NCI-H2171 (cell line): Measurements from ENCODE around the gene TTC9C.
"Not testable (repeated sequence)": the region's sequence is repeated elsewhere in the genome, so short reads cannot be mapped to it uniquely, and the experiment has no call there.

Experiments used
- DNase-seq: peaks from one replicate; lab custom pipeline; 2025; lab: John Stamatoyannopoulos, UW

The TTC9C gene

DNA sequence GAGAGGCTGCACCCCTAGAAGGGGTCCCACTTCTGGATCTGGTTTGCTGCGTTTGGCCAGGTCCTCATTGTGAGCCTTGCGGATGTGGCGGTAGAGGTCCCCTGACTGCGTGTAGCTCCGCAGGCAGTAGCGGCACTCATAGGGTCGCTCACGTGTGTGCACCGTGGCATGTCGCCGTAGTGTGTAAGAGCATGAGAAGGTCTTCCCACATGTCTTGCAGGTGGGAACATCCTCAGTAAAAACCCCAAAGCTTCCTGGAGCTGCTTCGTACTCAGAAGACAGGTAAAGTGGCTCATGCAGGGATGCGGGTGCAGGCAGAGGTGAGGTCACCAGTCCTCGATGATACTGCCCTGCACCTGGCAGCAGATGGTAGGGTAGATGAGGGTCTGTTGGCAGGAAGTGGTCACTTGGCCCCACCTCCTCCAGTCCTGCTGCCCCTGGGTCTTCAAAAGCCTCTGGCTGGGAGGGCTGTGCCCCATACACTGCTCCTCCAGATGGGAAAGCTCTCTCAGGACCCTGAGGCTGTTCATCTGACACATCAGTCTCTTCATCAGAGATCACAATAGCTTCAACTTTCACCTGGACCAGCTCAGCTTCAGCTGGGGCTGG, 24.0 kb downstream of the TTC9C start:
- no peak for DNase-seq

GRCh38 chr11:62752994-62753735, 24.9 kb downstream of the TTC9C start:
- no peak for DNase-seq

- peak; percentile 97 for DNase-seq
These were observed 25.7 kb downstream of the TTC9C start, which contains the start of gene ZBTB3 for GRCh38 chr11:62753736-62754603. Gene ZBTB3, minus strand, starts transcription at chr11:62754160. Its CDS starts 496 bp downstream, at chr11:62753664.

DNA sequence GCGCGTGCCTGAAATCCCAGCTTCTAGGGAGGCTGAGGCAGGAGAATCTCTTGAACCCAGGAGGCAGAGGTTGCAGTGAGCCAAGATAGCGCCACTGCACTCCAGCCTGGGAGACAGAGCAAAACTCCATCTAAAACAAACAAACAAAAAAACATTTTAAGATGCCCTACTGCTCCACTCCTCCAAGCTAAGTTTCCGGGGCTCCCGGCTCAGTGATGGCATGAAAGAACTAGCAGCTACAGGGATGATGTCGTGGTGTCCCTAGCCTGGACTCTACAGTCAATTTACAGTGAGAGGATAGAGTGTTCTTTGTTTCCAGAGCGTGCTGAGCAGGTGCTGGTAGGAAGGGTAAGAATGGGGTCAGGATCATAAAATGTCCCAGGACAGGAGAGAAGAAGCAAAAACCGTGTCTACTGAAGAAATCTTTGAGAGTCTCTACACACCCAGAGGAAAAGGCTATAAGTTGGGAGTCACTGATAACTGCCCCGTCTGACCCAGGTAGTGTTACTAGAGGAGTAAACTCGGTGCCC, 26.9 kb downstream of the TTC9C start:
- no peak for DNase-seq

- DNase-seq, result no peak
These were observed 29.8 kb downstream of the TTC9C start for GRCh38 chr11:62757846-62758788.

- not testable (repeated sequence) for DNase-seq
These were observed 32.6 kb downstream of the TTC9C start for GRCh38 chr11:62760867-62761227.

DNA sequence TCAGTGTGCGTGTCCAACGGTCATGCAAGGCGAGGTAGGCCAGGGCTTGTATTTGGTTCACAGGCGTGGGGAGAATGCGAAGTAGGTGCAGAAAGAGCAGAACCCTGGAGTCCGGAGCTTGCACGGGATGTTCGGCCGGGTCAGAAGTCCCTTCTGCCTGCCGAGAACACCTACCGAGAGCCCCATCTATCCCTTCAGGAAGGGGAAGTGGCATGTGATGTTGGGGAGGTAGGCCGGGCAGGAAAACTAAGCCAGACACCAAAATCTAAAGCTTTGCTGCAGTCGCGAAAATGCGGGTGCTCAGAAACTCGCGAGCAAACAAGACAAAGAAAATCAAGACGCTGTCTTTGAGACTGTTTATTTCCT, 42.5 kb downstream of the TTC9C start:
- DNase-seq, result no peak

- DNase-seq, result peak; percentile 97
These were observed 43.1 kb downstream of the TTC9C start, which contains the start of gene TAF6L for GRCh38 chr11:62771144-62772021. Gene TAF6L, plus strand, starts transcription at chr11:62771396. Its CDS starts 4,388 bp downstream, at chr11:62775784.

- no peak for DNase-seq
These were observed 46.1 kb downstream of the TTC9C start for GRCh38 chr11:62774407-62774806.

DNA sequence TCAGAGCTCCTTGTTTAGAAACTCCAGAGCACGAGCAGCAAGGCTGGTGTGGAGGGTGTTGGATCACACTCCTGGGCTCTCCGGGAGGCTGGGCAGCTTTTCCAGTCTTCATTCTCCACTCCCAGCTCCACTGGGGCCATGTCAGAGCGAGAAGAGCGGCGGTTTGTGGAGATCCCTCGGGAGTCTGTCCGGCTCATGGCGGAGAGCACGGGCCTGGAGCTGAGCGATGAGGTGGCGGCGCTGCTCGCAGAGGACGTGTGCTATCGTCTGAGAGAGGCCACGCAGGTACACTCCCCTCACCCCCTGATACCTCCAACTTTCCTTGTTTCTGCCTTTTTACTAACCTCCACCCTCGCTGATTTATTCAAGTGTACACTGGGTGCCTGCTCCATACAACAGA, 47.4 kb downstream of the TTC9C start:
- no peak for DNase-seq

DNA sequence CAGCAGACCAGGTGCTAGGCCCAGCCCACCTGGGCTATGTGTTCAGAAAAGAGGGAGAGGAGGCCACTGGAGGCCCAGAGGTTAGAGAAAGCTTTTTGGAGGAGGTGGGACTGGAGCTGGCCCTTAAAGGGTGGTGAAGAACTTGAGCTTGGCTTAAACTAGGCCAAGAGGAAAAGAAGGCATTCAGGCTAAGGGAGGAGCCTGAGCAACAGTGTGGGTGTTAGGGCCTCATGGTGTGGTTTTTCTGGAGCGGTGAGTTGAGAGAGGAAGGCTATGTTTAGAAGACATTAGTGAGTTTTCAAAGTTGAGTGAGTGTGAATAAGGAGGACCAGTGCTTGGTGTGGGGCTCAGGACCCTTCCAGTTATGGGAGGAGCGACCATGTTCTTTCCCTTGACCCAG, 49.1 kb downstream of the TTC9C start:
- DNase-seq, result no peak

GRCh38 chr11:62778441-62778840, 50.2 kb downstream of the TTC9C start:
- DNase-seq, result no peak

DNA sequence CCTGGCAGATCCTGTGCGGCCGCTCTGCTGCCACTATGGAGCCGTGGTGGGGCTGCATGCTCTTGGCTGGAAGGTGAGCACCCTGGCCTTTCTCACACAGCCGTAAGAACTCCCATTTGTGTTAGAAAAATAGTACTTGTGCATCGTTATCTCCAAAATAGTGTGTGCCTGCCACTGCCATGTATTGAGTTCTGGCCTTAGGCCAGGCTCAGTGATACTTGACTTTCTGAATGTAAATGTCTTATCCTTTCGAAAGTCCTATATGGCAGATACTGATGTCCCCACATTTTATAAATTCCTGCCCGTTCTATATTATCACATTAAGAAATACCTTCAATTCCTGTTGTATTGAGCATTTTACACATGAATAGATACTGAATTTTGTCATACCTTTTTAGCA, 54.5 kb downstream of the TTC9C start:
- no peak for DNase-seq

DNA sequence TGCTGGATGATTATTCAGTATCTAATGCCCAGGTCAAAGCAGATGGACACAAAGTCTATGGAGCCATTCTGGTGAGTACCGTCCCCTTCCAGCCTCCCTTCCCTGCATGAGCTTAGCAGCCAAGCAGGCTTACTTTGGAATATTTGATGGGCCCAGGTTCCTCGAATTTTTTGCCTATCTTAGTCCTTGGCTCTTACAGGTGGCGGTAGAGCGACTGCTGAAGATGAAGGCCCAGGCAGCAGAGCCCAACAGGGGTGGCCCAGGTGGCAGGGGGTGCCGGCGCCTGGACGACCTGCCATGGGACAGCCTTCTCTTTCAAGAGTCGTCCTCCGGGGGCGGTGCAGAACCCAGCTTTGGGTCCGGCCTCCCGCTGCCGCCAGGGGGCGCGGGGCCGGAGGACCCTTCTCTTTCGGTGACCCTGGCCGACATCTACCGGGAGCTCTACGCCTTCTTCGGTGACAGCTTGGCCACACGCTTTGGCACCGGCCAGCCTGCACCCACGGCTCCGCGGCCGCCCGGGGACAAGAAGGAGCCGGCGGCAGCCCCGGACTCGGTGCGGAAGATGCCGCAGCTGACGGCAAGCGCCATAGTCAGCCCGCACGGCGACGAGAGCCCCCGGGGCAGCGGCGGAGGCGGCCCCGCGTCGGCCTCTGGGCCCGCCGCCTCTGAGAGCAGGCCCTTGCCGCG, 58.2 kb downstream of the TTC9C start:
- DNase-seq, result peak; percentile 82

DNA sequence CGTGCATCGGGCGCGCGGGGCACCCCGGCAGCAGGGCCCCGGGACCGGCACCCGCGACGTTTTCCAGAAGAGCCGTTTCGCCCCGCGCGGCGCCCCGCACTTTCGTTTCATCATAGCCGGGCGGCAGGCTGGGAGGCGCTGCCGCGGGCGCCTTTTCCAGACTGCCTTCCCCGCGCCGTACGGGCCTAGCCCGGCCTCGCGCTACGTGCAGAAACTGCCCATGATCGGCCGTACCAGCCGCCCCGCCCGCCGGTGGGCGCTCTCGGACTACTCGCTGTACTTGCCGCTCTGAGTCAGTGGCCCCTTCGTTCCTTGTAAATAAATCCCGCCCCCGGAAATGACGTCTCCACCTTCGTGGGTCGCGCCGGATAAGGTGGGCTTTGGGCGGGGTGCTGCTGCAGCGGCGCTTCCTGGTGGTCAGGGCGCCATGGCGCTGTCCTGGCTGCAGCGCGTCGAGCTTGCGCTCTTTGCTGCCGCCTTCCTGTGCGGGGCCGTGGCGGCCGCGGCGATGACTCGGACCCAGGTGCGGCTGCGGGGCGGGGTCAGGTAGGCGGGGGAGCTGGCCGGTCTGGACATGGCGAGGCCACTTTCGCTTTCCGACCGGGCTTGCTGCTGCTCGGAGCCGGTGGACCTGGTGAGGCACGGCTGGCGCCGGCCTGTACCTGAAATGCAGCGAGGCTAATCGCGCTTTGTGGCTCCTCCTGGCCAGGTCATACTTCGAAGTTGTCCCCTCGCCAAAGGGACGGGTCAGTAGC, 58.9 kb downstream of the TTC9C start, which contains the start of gene TMEM179B:
TMEM179B (plus strand) TSS at position 398 of the 755 bp plus-strand sequence; CDS start at position 428, 30 bp downstream.
- DNase-seq, result peak; percentile 99
